ENCODE results near the gene C1RL. TPM values are rescaled to one million over a fixed set of nuclear protein-coding genes. Genes with fewer than 3 reads are reported as not detected.

Gene C1RL
- total RNA-seq, 4 donors from 2014 or later: 28.5 to 50.8 (median 34.7) TPM

- peaks cover 28% of the 10 kb centered on the region for H3K36me3 ChIP-seq
- 80% methylated on average over 4 of the region's 4 CpGs for WGBS
- H3K9me3 ChIP-seq: no peaks in the 10 kb centered on the region
- no peaks in the 10 kb centered on the region for H3K27me3 ChIP-seq
- TF ChIP-seq EP300 (IDR thresholded peaks at IDR 0.05) (no peak), CTCF (IDR thresholded peaks at IDR 0.05) (no peak), POLR2A (IDR thresholded peaks at IDR 0.05) (no peak), POLR2AphosphoS5 (IDR thresholded peaks at IDR 0.05) (no peak)
- DNase-seq (ENCODE audit: low spot score in 2 of 2): peak; percentile 11 to 15
- H3K4me3 ChIP-seq: no peak overlapping the region
- no peaks in the 10 kb centered on the region for H3K4me1 ChIP-seq
- H3K27ac ChIP-seq: no peak overlapping the region
Observed at GRCh38 chr12:7100239-7100638, 8.8 kb downstream of the C1RL start.

- Histone ChIP-seq H3K4me3 (no peak overlapping the region), H3K27ac (no peak overlapping the region)
- TF ChIP-seq POLR2A (IDR thresholded peaks at IDR 0.05) (no peak), CTCF (IDR thresholded peaks at IDR 0.05) (no peak), POLR2AphosphoS5 (IDR thresholded peaks at IDR 0.05) (no peak), EP300 (IDR thresholded peaks at IDR 0.05) (no peak)
Observed at GRCh38 chr12:7099290-7099996, 9.6 kb downstream of the C1RL start.

GRCh38 chr12:7096979-7097378 lies 12.0 kb downstream of the C1RL start:
- TF ChIP-seq POLR2AphosphoS5 (IDR thresholded peaks at IDR 0.05): no peak
- no peak overlapping the region for H3K27ac ChIP-seq
- H3K9me3 ChIP-seq: no peaks in the 10 kb centered on the region
- no peaks in the 10 kb centered on the region for H3K27me3 ChIP-seq
- no peak overlapping the region for H3K4me3 ChIP-seq
- WGBS: 81% methylated on average over 12 of the region's 19 CpGs
- peaks cover 22% of the 10 kb centered on the region for H3K36me3 ChIP-seq
- DNase-seq (ENCODE audit: low spot score in 2 of 2): peak in 1 of 2 donors; percentile 52
- peaks cover 23% of the 10 kb centered on the region for H3K4me1 ChIP-seq

More at GRCh38 chr12:7099290-7099996, 9.6 kb downstream of the C1RL start:
- Histone ChIP-seq H3K27me3 (no peaks in the 10 kb centered on the region), H3K36me3 (peaks cover 28% of the 10 kb centered on the region), H3K4me1 (peaks cover 2% of the 10 kb centered on the region), H3K9me3 (no peaks in the 10 kb centered on the region)
- 86% methylated on average over 9 of the region's 9 CpGs for WGBS
- DNase-seq (ENCODE audit: low spot score in 2 of 2): peak; percentile 34 to 49

- Histone ChIP-seq H3K36me3 (peaks cover 22% of the 10 kb centered on the region), H3K4me1 (peaks cover 30% of the 10 kb centered on the region), H3K27ac (no peak overlapping the region), H3K27me3 (no peaks in the 10 kb centered on the region), H3K4me3 (no peak overlapping the region), H3K9me3 (no peaks in the 10 kb centered on the region)
- DNase-seq (ENCODE audit: low spot score in 2 of 2): peak; percentile 54 to 74
- 83% methylated on average over 7 of the region's 26 CpGs for WGBS
- TF ChIP-seq POLR2AphosphoS5 (IDR thresholded peaks at IDR 0.05) (no peak), EP300 (IDR thresholded peaks at IDR 0.05) (no peak), POLR2A (IDR thresholded peaks at IDR 0.05) (no peak), CTCF (IDR thresholded peaks at IDR 0.05) (no peak)
Observed at GRCh38 chr12:7096006-7096932, 12.7 kb downstream of the C1RL start.

GRCh38 chr12:7093892-7094291 lies 15.1 kb downstream of the C1RL start:
- Histone ChIP-seq H3K4me3 (no peak overlapping the region), H3K4me1 (peaks cover 50% of the 10 kb centered on the region), H3K27me3 (no peaks in the 10 kb centered on the region), H3K27ac (peak overlapping the region; percentile 90), H3K9me3 (no peaks in the 10 kb centered on the region), H3K36me3 (peaks cover 23% of the 10 kb centered on the region)
- 64% methylated on average over 10 of the region's 10 CpGs for WGBS
- DNase-seq (ENCODE audit: low spot score in 2 of 2): peak; percentile 69 to 77
- TF ChIP-seq POLR2A (IDR thresholded peaks at IDR 0.05) (no peak), POLR2AphosphoS5 (IDR thresholded peaks at IDR 0.05) (peak in 1 of 3 donors; percentile 25), CTCF (IDR thresholded peaks at IDR 0.05) (no peak)

All from suprapubic skin (tissue), 4 donors.